Hindlimb muscle (tissue), 1 donor: ENCODE measurements around the gene NCOA4. TPM values are rescaled to one million over a fixed set of nuclear protein-coding genes. Genes with fewer than 3 reads are reported as not detected.
"Not testable (repeated sequence)": the region's sequence is repeated elsewhere in the genome, so short reads cannot be mapped to it uniquely, and the experiment has no call there.

Source experiments
- DNase-seq: peaks from one replicate; pipeline ENCODE4 v3.0.0-alpha.2; 2013
- polyA plus RNA-seq: library from polyadenylated mRNA; unstranded; fragments of 120-200 nt; gene quantifications from one replicate; pipeline ENCODE4 v1.2.1, GENCODE V29; 2013; ENCODE audit not compliant: insufficient read length

NCOA4 gene
- polyA plus RNA-seq, 1 donor: 104 TPM

- no peak for DNase-seq
These were observed 11.3 kb downstream of the NCOA4 start for GRCh38 chr10:46019177-46019528.

GRCh38 chr10:46018453-46019176, 11.8 kb downstream of the NCOA4 start:
- no peak for DNase-seq

DNA sequence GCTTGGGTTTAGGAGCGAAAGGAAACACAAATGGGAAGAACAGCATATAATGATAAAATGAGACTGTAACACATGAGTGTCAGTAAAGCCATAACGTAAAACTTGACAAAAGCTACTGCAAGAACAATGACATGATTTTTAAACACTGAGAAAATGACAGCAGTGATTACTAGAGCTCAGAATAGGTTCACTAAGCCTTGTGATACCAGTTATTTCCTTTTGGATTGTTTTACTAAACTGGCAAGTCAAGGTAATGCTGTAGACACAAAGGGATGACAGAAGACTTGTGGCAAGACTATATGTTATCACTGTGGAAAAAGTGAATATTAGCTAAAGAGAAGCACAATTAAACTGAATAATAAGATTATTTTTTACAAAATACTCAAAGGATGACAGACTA, 12.7 kb downstream of the NCOA4 start:
- DNase-seq: no peak

GRCh38 chr10:46016811-46017210, 13.6 kb downstream of the NCOA4 start:
- DNase-seq: no peak

GRCh38 chr10:46016190-46016589, 14.2 kb downstream of the NCOA4 start:
- no peak for DNase-seq

DNA sequence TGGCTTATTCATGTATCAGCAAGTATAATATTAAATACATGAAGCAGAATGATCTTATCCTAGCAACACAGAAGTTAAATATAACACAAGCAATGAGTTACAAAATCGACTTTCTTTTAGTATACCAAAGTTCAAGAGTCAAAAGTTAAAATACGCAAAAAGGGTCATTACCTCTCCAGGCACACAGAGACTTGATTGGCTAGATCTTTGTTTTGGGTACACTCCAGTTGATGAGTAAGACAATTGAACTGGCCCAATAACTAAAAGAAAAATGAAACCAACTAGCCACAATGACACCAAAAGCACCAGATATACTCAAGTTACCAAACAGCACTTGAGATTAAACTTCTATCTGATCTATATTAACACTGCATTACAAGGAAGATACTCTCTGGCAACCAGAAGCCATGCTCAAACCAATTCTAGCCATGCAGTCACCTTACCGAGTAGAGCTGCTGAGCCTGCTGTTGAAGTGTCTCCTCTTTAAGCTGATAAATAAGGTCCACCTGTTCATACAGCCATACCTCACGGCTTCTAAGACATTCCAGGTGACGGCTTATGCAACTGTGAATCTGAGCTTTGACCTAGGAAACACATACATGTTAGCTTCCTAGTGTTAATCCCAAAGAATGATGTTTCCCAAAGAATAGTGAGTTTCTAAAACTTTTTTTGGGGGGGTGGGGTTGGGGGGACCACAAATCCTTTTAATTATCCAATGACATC, 15.6 kb downstream of the NCOA4 start:
- no peak for DNase-seq

- DNase-seq: no peak
These were observed 16.2 kb downstream of the NCOA4 start for GRCh38 chr10:46014206-46014605.

GRCh38 chr10:46012746-46013145, 17.7 kb downstream of the NCOA4 start:
- DNase-seq: no peak

DNA sequence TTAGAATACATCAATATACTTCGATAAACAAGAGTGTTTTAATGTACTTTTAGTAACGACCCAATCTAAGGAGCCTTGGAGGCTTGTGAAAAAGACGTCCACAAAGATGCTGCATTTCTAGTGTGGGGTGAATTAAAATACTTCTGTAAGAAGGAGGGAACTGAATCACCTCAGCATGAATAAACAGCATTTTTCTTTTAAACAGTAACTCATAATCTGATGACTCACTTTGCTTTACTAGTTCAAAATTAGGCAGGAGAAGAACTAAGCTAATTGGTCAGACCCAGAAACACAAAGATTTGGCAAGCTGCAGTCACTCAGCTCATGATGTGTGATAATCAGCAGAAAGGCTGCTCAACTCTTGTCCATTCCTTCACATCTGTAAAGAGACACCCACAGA, 24.2 kb downstream of the NCOA4 start:
- no peak for DNase-seq

- DNase-seq: no peak
These were observed 25.0 kb downstream of the NCOA4 start for GRCh38 chr10:46005383-46005782.

- DNase-seq: no peak
These were observed 25.5 kb downstream of the NCOA4 start for GRCh38 chr10:46004963-46005362.

DNA sequence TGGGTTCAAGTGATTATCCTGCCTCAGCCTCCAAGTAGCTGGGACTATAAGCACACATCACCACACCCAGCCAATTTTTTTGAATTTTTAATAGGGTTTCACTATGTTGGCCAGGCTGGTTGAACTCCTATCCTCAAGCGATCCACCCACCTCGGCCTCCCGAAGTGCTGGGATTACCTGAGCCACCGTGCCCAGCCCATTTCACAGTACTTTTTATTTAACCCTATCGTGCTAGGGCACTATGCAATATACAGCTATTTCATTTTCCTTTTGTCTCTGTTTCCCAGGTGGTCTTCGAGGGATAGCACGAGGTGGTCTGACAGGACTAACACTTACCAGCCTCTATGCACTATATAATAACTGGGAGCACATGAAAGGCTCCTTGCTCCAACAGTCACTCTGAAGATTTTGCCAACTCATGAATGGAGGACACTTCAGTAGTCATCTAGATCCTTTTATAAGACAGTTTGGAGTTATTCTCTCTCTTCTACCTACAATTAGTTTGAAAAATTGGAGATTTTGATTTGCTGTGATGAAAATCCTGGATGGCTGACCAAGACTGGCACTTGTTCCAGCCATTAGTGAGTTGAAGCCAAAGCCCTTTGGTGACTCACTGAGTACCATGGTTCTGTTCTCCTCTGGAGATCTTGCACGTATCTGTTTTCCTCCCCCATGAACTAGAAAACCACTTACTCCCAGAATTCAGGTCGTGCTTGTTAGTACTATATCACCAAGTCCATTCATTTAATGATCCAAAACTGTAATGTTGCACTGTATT, 27.3 kb downstream of the NCOA4 start:
- no peak for DNase-seq

DNA sequence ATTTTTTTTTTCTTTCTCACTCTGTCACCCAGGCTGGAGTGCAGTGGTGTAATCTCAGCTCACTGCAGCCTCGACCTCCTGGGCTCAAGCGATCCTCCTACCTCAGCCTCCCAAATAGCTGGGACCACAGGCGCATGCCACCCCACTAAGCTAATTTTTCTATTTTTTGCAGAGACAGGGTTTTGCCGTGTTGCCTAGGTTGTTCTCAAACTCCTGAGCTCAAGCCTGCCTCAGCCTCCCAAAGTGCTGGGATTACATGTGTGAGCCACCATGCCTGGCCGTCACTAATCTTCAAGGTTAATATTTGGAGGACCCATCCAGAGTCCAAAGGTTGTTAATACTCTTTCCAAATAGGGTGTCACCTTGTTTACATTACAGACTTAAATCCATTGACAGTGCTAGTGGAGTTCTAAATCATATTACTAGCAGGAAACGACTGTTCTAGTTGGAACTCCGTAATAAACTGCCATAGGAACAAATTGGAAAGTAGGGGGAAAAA, 28.2 kb downstream of the NCOA4 start:
- not testable (repeated sequence) for DNase-seq

GRCh38 chr10:46001187-46001756, 29.2 kb downstream of the NCOA4 start:
- no peak for DNase-seq

DNA sequence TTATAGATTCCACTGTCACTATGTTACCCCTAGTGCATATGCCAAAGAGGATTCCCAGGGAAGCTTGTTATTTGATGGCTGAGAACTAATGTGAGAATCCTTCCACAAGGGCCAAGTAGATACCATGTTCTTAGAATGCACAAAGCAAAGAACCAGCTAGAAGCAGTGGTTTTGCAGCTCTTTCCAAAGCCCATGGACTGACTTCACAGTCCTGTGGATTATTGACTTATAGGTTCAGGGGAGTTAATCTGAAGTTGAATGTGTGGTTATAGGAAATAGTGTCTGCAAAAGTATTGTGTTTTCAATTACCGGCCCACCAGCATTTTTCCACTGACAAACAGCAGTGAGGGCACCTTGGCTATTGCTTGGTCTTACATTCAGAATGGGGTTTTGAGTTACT, 29.9 kb downstream of the NCOA4 start:
- no peak for DNase-seq

DNA sequence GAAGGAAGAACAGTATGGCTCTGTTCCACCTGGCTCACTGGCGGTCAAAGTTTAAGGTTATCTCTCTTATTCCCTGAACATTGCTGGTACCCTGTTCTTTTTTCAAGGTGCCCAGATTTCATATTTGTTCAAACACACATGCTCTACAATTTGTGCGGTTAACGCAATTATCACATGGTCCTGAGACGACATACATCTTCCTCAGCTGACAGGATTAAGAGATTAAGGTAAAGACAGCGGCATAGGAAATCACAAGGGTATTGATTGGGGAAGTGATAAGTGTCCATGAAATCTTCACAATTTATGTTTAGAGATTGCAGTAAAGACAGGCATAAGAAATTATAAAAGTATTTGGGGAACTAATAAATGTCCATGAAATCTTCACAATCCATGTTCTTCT, 30.5 kb downstream of the NCOA4 start:
- not testable (repeated sequence) for DNase-seq

GRCh38 chr10:45997994-45998763, 32.2 kb downstream of the NCOA4 start:
- DNase-seq: no peak

GRCh38 chr10:45997557-45997956, 32.9 kb downstream of the NCOA4 start:
- DNase-seq: no peak

- DNase-seq: not testable (repeated sequence)
These were observed 44.8 kb downstream of the NCOA4 start for GRCh38 chr10:45985590-45985989.

- DNase-seq: not testable (repeated sequence)
These were observed 46.0 kb downstream of the NCOA4 start for GRCh38 chr10:45984473-45984872.

GRCh38 chr10:45983538-45984186, 46.8 kb downstream of the NCOA4 start:
- peak; percentile 13 for DNase-seq

- DNase-seq: not testable (repeated sequence)
These were observed 49.1 kb downstream of the NCOA4 start for GRCh38 chr10:45981367-45981766.
